Measurements from ENCODE around the gene MINDY4. TPM values are rescaled to one million over a fixed set of nuclear protein-coding genes. Genes with fewer than 3 reads are reported as not detected.

Gene MINDY4
- total RNA-seq, 1 experiment from 2014 or later: 1.8 TPM

GRCh38 chr7:30924624-30925023 is 153.4 kb downstream of the MINDY4 start:
- Mint-ChIP-seq H3K9me3 (peaks cover 13% of the 10 kb centered on the region), H3K4me3 (no peak overlapping the region), H3K27me3 (ENCODE audit: low read depth) (no peaks in the 10 kb centered on the region), H3K4me1 (no peaks in the 10 kb centered on the region), H3K27ac (no peak overlapping the region), H3K36me3 (no peaks in the 10 kb centered on the region)
- ChIA-PET CTCF (interaction anchor here (0.9 to 2.0 kb wide), 4 partner anchors 14 to 198 kb away, joined by 3 to 6 read pairs (median 5); no protein-coding TSS in a partner anchor), POLR2A (no interaction called here)
- TF ChIP-seq MLX (CRISPR knock-in tag; IDR thresholded peaks at IDR 0.05) (no peak), E2F4 (CRISPR knock-in tag; IDR thresholded peaks at IDR 0.05; ENCODE audit: borderline replicate concordance, low read depth) (no peak), USF2 (CRISPR knock-in tag; IDR thresholded peaks at IDR 0.05) (no peak), ZNF138 (CRISPR knock-in tag; conservative IDR thresholded peaks at IDR 0.05) (no peak), FOXP1 (CRISPR knock-in tag; IDR thresholded peaks at IDR 0.05; ENCODE audit: borderline replicate concordance) (no peak), PREB (CRISPR knock-in tag; IDR thresholded peaks at IDR 0.05; ENCODE audit: borderline replicate concordance) (no peak), ZNF425 (CRISPR knock-in tag; conservative IDR thresholded peaks at IDR 0.05) (no peak), ZNF396 (CRISPR knock-in tag; IDR thresholded peaks at IDR 0.05; ENCODE audit: borderline replicate concordance) (no peak), FOXJ3 (CRISPR knock-in tag; IDR thresholded peaks at IDR 0.05; ENCODE audit: borderline replicate concordance) (no peak)
- ATAC-seq: no peak
- DNase-seq (ENCODE audit: low spot score): no peak

GRCh38 chr7:30925117-30925516 is 153.9 kb downstream of the MINDY4 start:
- Mint-ChIP-seq H3K4me3 (no peak overlapping the region), H3K36me3 (no peaks in the 10 kb centered on the region), H3K27me3 (ENCODE audit: low read depth) (no peaks in the 10 kb centered on the region), H3K27ac (no peak overlapping the region), H3K9me3 (peaks cover 13% of the 10 kb centered on the region), H3K4me1 (no peaks in the 10 kb centered on the region)
- ATAC-seq (no peak), DNase-seq (ENCODE audit: low spot score) (no peak)
- POLR2A ChIA-PET: no interaction called here
- CTCF ChIA-PET: interaction anchor here (0.9 to 2.0 kb wide), 4 partner anchors 13 to 197 kb away, joined by 3 to 6 read pairs (median 5); no protein-coding TSS in a partner anchor
- TF ChIP-seq ZNF219 (CRISPR knock-in tag; IDR thresholded peaks at IDR 0.05; ENCODE audit: borderline replicate concordance) (no peak), PRRX2 (CRISPR knock-in tag; IDR thresholded peaks at IDR 0.05) (no peak), HMGXB4 (CRISPR knock-in tag; IDR thresholded peaks at IDR 0.05) (no peak), ZNF263 (CRISPR knock-in tag; IDR thresholded peaks at IDR 0.05; ENCODE audit: low read depth) (no peak), ZNF532 (CRISPR knock-in tag; IDR thresholded peaks at IDR 0.05; ENCODE audit: borderline replicate concordance) (no peak), ZNF671 (CRISPR knock-in tag; IDR thresholded peaks at IDR 0.05) (no peak), OVOL2 (CRISPR knock-in tag; IDR thresholded peaks at IDR 0.05; ENCODE audit: borderline replicate concordance) (no peak), CREB1 (CRISPR knock-in tag; IDR thresholded peaks at IDR 0.05) (no peak), ZSCAN18 (CRISPR knock-in tag; IDR thresholded peaks at IDR 0.05) (no peak), ZNF396 (CRISPR knock-in tag; IDR thresholded peaks at IDR 0.05; ENCODE audit: borderline replicate concordance) (no peak), E2F1 (CRISPR knock-in tag; IDR thresholded peaks at IDR 0.05) (no peak)

Data from WTC11 (cell line).